ENCODE measurements around the gene LGALS9. TPM values are rescaled to one million over a fixed set of nuclear protein-coding genes. Genes with fewer than 3 reads are reported as not detected.

LGALS9 gene
- total RNA-seq, 1 donor from 2014 or later: 4.5 TPM

GRCh38 chr17:27667656-27668487, 36.9 kb downstream of the LGALS9 start:
- no peak for TF ChIP-seq CTCF (IDR thresholded peaks at IDR 0.05)
- Mint-ChIP-seq H3K9me3 (ENCODE audit: unreplicated experiment) (no peaks in the 10 kb centered on the region), H3K36me3 (ENCODE audit: unreplicated experiment) (no peaks in the 10 kb centered on the region), H3K27ac (ENCODE audit: unreplicated experiment) (no peak overlapping the region), H3K4me3 (ENCODE audit: unreplicated experiment) (no peak overlapping the region), H3K27me3 (ENCODE audit: unreplicated experiment) (peaks cover 3% of the 10 kb centered on the region), H3K4me1 (ENCODE audit: unreplicated experiment) (no peaks in the 10 kb centered on the region)
- no peak for DNase-seq (ENCODE audit: extremely low spot score, unreplicated experiment)

GRCh38 chr17:27668488-27668823, 37.5 kb downstream of the LGALS9 start:
- no peak overlapping the region for H3K4me3 Mint-ChIP-seq (ENCODE audit: unreplicated experiment)
- no peaks in the 10 kb centered on the region for H3K4me1 Mint-ChIP-seq (ENCODE audit: unreplicated experiment)
- H3K27me3 Mint-ChIP-seq (ENCODE audit: unreplicated experiment): peaks cover under 1% of the 10 kb centered on the region
- H3K9me3 Mint-ChIP-seq (ENCODE audit: unreplicated experiment): no peaks in the 10 kb centered on the region
- no peak for DNase-seq (ENCODE audit: extremely low spot score, unreplicated experiment)
- H3K27ac Mint-ChIP-seq (ENCODE audit: unreplicated experiment): no peak overlapping the region
- no peaks in the 10 kb centered on the region for H3K36me3 Mint-ChIP-seq (ENCODE audit: unreplicated experiment)
- no peak for TF ChIP-seq CTCF (IDR thresholded peaks at IDR 0.05)

GRCh38 chr17:27669136-27669535, 38.1 kb downstream of the LGALS9 start:
- Mint-ChIP-seq H3K9me3 (ENCODE audit: unreplicated experiment) (no peaks in the 10 kb centered on the region), H3K36me3 (ENCODE audit: unreplicated experiment) (no peaks in the 10 kb centered on the region), H3K27ac (ENCODE audit: unreplicated experiment) (no peak overlapping the region), H3K4me3 (ENCODE audit: unreplicated experiment) (no peak overlapping the region), H3K4me1 (ENCODE audit: unreplicated experiment) (no peaks in the 10 kb centered on the region), H3K27me3 (ENCODE audit: unreplicated experiment) (no peaks in the 10 kb centered on the region)
- no peak for DNase-seq (ENCODE audit: extremely low spot score, unreplicated experiment)
- TF ChIP-seq CTCF (IDR thresholded peaks at IDR 0.05): no peak

GRCh38 chr17:27669850-27670249, 38.9 kb downstream of the LGALS9 start:
- no peaks in the 10 kb centered on the region for H3K27me3 Mint-ChIP-seq (ENCODE audit: unreplicated experiment)
- DNase-seq (ENCODE audit: extremely low spot score, unreplicated experiment): no peak
- H3K4me3 Mint-ChIP-seq (ENCODE audit: unreplicated experiment): no peak overlapping the region
- no peaks in the 10 kb centered on the region for H3K9me3 Mint-ChIP-seq (ENCODE audit: unreplicated experiment)
- H3K27ac Mint-ChIP-seq (ENCODE audit: unreplicated experiment): no peak overlapping the region
- H3K36me3 Mint-ChIP-seq (ENCODE audit: unreplicated experiment): no peaks in the 10 kb centered on the region
- TF ChIP-seq CTCF (IDR thresholded peaks at IDR 0.05): no peak
- H3K4me1 Mint-ChIP-seq (ENCODE audit: unreplicated experiment): no peaks in the 10 kb centered on the region

GRCh38 chr17:27670791-27671590, 40.0 kb downstream of the LGALS9 start:
- TF ChIP-seq CTCF (IDR thresholded peaks at IDR 0.05): no peak
- no peak for DNase-seq (ENCODE audit: extremely low spot score, unreplicated experiment)
- no peak overlapping the region for H3K27ac Mint-ChIP-seq (ENCODE audit: unreplicated experiment)
- no peaks in the 10 kb centered on the region for H3K27me3 Mint-ChIP-seq (ENCODE audit: unreplicated experiment)
- no peaks in the 10 kb centered on the region for H3K4me1 Mint-ChIP-seq (ENCODE audit: unreplicated experiment)
- no peaks in the 10 kb centered on the region for H3K9me3 Mint-ChIP-seq (ENCODE audit: unreplicated experiment)
- no peaks in the 10 kb centered on the region for H3K36me3 Mint-ChIP-seq (ENCODE audit: unreplicated experiment)
- H3K4me3 Mint-ChIP-seq (ENCODE audit: unreplicated experiment): no peak overlapping the region

Data from osteocyte (in vitro differentiated cells).